ENCODE data around the gene BRD2.

Gene BRD2

DNA sequence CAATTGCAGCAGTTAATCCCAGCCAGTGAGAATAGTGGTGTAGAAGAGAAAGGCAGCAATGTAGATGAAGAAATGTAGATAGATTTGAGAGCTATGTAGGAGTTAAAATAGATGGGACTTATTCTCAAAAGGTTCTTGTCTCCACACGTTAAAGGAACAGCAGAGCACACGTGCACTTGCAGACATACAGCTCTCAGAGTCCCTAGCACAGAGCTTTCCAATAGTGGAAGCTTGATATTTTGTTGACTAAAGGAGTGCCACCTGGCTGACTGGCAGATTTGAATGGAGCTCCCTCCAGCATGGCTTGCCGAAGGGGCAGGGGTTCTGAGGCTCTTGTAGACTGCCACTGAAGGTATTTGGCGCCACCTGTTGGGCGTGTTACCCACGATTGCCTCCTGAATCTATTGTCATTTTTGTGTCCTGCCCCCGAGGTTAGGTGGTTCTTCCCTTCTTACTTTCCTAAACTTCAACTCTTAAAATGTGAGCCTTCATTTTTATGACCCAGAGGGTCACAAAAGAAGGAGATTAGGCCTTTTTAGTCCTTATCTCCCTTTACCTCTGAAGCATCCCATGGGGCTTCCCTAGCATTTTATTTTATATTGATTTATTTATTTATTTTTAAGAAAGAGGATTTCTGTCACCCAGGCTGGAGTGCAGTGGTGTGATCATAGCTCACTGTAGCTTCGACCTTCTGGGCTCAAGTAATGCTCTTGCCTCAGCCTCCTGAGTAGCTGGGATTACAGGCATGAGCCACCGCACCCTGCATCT, 16.4 kb downstream of the BRD2 start:
- DNase-seq (ENCODE audit: low read depth in 3 of 3, low spot score in 1 of 3), result peak in 2 of 3 donors; percentile 75 to 90

- DNase-seq (ENCODE audit: low read depth in 3 of 3, low spot score in 1 of 3), result no peak
Measured at GRCh38 chr6:32989368-32989767, 21.0 kb downstream of the BRD2 start.

DNA sequence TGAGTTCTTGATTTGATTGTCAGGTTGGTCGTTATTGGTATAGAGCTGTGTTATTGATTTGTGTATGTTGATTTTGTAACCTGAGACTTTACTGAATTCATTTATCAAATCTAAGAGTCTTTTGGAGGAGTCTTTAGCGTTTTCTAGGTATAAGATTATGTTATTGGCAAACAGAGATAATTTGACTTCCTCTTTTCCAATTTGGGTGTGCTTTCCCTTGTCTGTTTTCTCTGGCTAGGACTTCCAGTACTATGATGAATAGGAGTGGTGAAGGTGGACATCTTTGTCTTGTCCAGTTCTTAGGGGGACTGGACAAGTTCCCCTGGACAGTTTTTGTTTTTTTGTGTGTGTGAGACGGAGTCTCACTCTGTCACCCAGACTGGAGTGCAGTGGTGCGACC, 23.6 kb downstream of the BRD2 start:
- no peak for DNase-seq (ENCODE audit: low read depth in 3 of 3, low spot score in 1 of 3)

GRCh38 chr6:32993363-32993973, 25.1 kb downstream of the BRD2 start:
- no peak for DNase-seq (ENCODE audit: low read depth in 3 of 3, low spot score in 1 of 3)

- no peak for DNase-seq (ENCODE audit: low read depth in 3 of 3, low spot score in 1 of 3)
Measured at GRCh38 chr6:32995448-32995847, 27.1 kb downstream of the BRD2 start.

- DNase-seq (ENCODE audit: low read depth in 3 of 3, low spot score in 1 of 3), result no peak
Measured at GRCh38 chr6:33000055-33000454, 31.7 kb downstream of the BRD2 start.

DNA sequence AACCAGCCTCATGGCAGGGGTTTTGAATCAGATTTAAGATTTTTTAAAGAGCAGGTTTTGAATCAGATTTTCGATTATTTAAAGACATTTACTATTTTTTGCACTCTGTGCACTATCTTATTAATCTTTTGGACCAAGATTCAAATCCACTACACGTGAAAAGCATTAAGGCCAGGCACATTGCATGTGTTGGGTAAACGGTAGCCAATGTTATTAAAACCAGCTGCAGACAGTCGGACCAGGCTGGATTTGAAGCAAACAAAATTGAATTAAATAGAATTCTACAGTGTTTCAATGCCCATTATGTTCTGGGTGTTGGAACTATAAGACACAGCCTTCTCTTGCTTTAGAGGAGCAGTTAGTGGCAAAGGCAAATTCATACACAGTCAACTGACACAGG, 33.3 kb downstream of the BRD2 start:
- no peak for DNase-seq (ENCODE audit: low read depth in 3 of 3, low spot score in 1 of 3)

- DNase-seq (ENCODE audit: low read depth in 3 of 3, low spot score in 1 of 3), result no peak
Measured at GRCh38 chr6:33004940-33005339, 36.5 kb downstream of the BRD2 start.

DNA sequence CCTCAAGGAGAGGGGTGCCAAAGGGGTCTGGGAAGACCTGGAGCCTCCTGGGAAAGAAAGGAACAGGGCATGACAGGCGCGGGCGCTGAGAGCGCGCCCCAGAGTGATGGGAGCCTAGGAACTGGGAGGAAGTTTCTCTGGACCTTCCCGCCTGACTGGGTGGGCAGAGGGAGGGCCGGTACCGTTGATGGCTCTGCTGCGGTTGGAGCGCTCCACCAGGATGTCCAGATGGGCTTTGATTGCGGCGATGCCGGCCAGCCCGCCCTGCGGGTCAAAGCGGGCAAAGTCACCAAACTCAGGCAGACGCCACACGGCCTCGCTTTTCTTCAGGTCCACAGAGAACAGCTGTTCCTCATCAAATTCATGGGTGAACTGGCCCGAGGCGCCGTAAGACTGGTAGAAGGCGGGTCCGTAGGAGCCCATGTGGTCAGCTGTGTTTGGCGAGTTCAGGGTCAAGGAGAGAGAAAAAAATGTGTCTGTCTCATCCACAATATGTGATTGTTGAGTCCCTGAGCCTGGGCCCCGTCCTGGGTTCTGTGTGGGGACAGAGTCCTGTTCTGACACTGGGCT, 39.5 kb downstream of the BRD2 start:
- no peak for DNase-seq (ENCODE audit: low read depth in 3 of 3, low spot score in 1 of 3)

- DNase-seq (ENCODE audit: low read depth in 3 of 3, low spot score in 1 of 3), result no peak
Measured at GRCh38 chr6:33008944-33009861, 40.8 kb downstream of the BRD2 start, which contains the start of gene HLA-DOA. Gene HLA-DOA, minus strand, starts transcription at chr6:33009591.

DNA sequence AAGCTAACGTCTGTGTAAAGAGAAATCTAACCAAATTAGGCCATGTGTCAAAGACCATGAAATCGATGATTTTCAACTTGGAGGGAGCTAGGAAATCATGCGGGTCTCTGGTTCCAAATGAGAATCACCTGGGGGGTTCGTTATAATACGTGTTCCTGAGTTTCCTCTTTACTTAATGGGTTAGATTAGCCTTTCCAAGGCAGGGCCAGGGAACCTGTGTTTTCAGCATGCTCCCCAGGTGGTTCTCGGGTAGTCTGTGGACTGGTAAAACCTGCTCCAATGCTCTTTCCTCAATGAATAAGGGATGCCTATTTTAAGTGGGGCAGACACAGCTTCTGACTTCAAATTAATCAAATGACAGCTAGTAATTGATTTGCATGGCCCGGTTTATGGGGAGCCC, 42.0 kb downstream of the BRD2 start:
- DNase-seq (ENCODE audit: low read depth in 3 of 3, low spot score in 1 of 3), result no peak

- DNase-seq (ENCODE audit: low read depth in 3 of 3, low spot score in 1 of 3), result no peak
Measured at GRCh38 chr6:33013608-33014007, 45.2 kb downstream of the BRD2 start.

GRCh38 chr6:33014841-33015634, 46.6 kb downstream of the BRD2 start:
- peak in 2 of 3 donors; percentile 18 for DNase-seq (ENCODE audit: low read depth in 3 of 3, low spot score in 1 of 3)

- no peak for DNase-seq (ENCODE audit: low read depth in 3 of 3, low spot score in 1 of 3)
Measured at GRCh38 chr6:33015798-33016197, 47.4 kb downstream of the BRD2 start.

- no peak for DNase-seq (ENCODE audit: low read depth in 3 of 3, low spot score in 1 of 3)
Measured at GRCh38 chr6:33017018-33017417, 48.6 kb downstream of the BRD2 start.

DNA sequence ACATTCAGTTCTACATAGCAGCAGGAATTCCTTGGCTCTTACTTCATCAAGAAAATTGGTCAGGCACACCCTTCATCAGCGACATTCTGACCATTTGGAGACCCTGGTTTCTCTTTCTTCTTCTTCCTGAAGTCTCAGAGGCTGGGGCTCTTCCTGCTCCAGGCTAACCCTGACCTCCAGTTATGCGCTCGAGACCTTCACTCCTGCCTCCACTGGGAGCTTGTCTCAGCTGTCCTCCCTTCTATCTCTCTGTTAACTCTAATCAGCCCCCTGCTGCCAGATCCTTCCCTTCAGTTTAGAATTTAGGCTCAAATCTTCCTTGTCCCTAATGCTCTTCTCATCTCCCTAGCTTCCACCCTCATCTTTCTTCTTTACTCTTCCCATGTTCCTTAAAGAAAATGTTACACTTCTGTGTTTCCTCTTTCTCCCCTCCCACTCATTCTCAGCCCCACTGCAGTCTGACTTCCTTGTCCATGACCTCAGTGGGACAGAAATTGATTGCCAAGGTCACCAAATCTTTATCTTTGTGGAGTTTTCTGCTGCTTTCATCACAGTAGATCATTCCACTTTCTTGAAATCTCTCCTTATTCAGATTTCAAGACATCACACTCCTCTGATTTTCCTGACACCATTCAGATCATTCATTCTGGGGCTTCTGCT, 49.4 kb downstream of the BRD2 start:
- no peak for DNase-seq (ENCODE audit: low read depth in 3 of 3, low spot score in 1 of 3)

- no peak for DNase-seq (ENCODE audit: low read depth in 3 of 3, low spot score in 1 of 3)
Measured at GRCh38 chr6:33018418-33018817, 50.0 kb downstream of the BRD2 start.

DNA sequence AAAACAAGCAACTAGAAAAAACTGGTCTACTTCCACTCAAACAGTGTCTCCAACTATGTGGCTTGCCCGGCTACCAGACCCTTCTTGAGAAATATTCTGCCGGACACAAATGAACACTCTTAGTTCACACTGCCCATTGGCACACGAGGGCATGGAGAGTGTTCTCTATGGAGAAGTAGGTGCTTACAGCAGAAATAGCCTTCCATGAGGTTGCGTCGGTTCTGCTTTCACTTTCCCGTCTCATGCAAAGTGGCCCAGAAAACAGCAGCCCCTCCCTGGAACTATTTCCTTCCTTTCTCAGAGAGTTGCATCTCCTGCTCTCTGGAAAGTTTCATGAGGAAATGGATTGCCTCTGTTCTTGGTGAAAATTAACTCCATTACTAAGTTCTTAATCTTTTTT, 50.5 kb downstream of the BRD2 start:
- DNase-seq (ENCODE audit: low read depth in 3 of 3, low spot score in 1 of 3), result no peak

GRCh38 chr6:33019372-33019771, 51.0 kb downstream of the BRD2 start:
- no peak for DNase-seq (ENCODE audit: low read depth in 3 of 3, low spot score in 1 of 3)

DNA sequence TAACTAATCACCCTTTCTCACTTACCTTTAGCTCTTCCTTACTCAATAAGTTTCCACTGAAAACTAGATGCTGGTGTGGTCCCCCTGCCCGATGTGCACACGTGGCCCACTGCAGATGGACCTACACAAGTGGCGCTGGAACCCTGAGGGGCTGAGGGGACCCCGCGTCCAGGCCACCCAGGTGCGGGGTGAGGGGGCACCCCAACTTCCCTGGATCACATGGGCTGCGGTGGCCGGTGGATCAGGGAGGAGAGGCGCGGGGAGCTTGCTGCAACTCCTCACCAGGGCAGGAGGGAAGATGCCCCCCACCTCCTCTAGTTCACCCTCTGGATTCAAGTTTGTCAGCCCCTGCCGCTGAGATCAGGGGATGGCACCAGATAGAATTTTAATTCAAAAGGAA, 53.5 kb downstream of the BRD2 start:
- no peak for DNase-seq (ENCODE audit: low read depth in 3 of 3, low spot score in 1 of 3)

Measured in stimulated activated CD4-positive, alpha-beta T cell treated with anti-CD3 and anti-CD28 coated beads, TNF-alpha, amount 100 ng/mL, for 1 hour (primary cell).